Activated T-cell treated with anti-CD3 and anti-CD28 coated beads for 48 hours (primary cell): ENCODE results near the gene ATP1B3.
"Not testable (repeated sequence)": the region's sequence is repeated elsewhere in the genome, so short reads cannot be mapped to it uniquely, and the experiment has no call there.

ENCODE experiments used
- DNase-seq: peaks from one replicate; pipeline ENCODE4 v3.0.0-alpha.2; 2020; ENCODE audit warnings: low read depth

The ATP1B3 gene

DNA sequence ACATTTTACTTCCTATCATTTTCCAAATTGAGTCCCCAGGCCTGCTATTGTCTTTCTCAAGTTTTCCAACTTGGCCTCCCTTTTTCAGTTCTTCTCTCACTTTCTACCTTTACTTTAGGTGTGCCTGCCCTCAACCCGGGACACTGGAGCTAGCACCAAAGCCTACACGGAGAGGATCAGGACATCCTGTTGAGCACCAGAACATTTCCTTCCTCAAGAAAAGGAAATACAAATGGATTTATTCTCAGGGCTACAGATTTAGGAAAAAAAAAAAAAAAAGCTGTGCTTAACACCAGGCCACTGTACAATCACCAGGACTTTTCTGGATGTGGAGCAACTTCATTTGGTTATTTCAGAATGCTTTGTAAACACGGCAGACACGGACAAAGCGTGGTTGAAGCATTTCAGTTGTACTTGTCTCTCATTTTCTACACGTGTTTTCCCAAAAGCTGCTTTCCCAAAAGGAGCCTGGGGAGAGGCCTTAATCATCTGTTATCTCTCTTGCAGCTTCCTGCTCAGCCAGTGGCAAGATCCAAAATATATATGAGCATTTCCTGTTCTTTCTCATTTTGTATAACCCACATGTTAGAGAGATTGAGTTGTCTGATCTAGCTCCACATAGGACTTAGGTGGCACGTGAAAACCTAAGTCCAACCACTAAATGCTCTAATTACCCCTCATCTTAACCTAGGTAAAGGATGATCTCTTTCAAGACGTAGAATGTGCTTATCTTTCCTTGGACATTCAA lies 15.5 kb upstream of the ATP1B3 start:
- DNase-seq: no peak

GRCh38 chr3:141862279-141862816 lies 14.1 kb upstream of the ATP1B3 start:
- DNase-seq: no peak

DNA sequence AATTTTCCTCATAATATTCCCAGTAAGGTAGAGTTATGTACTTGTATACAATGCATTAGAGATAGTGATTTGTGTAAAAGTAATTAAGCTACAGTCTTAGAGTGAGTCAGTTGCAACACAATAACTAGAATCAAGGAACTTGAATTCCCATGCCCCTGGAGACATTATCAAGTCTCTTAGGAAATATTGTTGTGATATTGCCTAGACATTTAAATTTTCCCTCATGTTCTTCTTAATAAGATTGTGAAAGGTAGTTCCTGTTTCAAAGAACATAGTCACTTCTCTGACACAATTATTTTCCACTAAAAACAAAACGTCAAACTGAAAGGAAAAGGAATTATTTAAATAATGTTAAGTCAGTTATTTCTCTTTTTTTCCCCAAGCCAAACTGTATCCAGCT lies 13.0 kb upstream of the ATP1B3 start:
- DNase-seq: no peak

DNA sequence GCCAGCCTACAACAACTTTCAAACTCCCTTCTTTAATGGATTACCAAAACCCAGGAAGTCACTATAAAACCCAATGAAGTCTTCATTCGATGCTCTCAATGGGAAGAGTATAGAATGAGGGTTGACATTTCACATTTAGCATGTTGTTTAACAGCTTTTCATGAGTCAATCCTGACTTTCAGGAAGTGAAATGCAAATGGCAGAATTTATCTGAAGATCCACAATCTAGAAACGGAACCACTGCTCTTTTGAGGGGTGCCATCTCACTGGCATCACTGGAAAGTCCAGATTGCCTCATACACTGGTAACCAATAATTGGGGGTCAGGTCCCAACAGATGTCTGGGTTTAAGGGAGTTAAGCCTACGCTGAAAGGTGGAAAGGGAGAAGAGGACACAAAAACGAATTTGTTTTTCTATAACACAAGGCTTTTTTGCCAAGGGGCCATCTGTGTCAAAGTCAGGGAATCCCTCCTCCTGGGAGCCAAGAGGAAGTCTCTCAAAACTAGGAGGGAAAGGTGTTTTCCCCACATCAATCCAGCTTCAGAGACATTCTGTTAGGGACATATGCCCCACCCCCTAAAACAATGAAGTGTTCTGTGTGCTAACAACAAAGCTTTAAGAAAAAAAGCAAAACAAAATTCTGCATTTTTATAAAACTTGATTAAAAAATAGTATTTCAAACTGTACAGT lies 12.0 kb upstream of the ATP1B3 start:
- no peak for DNase-seq

DNA sequence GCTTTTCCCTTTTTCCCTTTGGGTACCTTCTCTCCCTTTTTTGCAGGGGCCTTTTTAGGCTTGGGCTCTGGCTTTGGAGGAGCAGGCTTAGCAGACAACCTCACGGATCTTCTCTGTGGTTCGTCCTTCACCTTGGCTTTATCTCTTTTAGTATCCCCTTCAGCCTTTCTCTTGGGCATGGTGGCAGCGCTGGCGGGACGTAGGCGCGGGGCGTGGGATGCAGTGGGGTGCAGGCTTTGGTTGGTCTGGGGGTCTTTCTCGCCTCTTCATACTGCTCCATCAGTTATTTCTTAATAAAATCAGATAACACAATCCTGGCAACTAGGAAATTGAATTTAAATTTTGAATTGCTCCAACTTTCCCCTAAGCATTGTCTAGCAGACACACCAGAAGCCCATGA lies 11.3 kb upstream of the ATP1B3 start:
- DNase-seq: no peak

DNA sequence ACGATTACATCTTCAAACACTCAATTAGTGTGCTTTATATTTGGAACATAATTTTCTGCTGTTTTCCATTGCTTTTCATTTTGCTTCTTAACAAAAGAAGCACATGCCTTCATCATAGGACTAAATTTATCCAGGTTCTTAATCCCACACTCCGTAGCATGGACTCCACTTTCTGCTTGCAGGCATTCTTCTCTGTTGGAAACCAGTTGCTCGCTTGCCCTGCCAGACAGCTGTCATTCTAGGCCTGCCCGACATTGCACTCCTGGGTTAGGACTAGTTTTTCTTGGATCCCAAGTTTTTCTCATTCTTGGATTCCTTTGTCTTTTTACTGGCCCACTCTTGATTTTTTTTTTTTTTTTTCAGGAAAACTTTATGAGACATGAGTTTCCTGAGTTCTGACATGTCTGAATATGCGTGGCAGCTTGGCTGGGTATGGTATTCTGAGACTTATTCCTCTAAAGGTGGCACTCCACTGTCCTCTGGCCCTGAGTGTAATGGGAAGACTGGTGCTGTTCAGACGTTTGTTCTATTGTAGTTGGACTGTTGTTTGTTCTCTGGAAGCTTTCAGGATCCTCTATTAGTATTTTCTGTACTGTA lies 6.3 kb upstream of the ATP1B3 start:
- no peak for DNase-seq

- peak; percentile 77 for DNase-seq
Measured at GRCh38 chr3:141875374-141875892, 1.0 kb upstream of the ATP1B3 start.

- no peak for DNase-seq
Measured at GRCh38 chr3:141875893-141876380, 506 bp upstream of the ATP1B3 start.

DNA sequence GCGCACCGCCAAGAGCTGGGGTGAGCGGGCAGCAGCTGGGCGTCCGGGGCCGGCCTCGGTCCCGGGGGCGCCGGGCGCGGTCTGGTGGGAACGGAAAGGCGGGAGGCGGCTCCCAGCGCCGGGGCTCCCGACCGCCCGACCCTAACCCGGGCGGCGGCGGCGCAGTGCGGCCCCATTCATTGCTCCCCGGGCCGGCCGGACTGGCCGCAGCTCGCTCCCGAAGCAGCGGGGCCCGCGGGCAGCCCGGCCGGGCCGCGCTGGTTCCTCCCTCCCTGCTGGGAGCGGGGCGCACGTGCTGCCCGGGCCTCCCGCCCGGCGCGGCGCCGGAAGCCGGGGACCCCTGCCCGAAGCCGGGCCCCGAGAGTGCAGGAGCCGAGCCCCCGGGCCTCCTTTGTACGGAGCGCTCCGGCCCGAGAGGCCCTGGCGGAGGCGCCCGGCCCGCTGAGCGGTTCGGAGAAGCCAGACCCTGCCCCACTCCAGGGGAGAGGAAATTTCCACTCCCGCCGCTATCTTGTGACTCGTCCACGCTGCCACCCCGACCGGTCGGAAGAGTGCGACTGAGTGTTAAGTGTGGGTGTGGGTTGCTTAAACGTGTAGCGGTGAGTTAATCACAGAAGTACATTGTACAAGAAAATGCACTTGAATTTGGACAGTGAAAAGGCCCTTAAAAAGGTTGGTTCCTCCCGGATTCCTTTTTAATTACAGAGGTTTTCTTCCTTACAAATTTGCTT lies 613 bp downstream of the ATP1B3 start:
- peak; percentile 61 for DNase-seq

GRCh38 chr3:141877911-141878310 lies 1.5 kb downstream of the ATP1B3 start:
- DNase-seq: no peak

GRCh38 chr3:141878326-141878725 lies 1.9 kb downstream of the ATP1B3 start:
- no peak for DNase-seq

- DNase-seq: no peak
Measured at GRCh38 chr3:141878817-141879216, 2.4 kb downstream of the ATP1B3 start.

DNA sequence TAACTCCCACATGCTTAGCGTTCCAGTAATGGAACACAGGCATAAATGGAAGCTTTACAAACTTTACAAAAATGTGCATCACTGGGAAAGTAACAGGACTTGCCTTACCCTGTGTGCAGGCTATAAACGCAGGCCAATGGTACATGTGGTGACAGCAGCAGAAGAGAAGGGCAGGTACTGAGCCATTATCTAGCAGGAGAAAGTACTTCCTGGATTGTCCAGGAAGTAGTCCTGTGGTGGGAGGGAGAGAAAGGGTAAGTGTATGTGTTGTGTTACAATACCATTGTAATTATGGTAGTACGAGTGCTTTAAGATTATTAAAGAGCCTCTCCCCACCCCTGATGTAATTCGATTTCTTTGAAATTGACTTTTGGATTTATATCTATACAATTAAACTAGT lies 5.3 kb downstream of the ATP1B3 start:
- DNase-seq: no peak

DNA sequence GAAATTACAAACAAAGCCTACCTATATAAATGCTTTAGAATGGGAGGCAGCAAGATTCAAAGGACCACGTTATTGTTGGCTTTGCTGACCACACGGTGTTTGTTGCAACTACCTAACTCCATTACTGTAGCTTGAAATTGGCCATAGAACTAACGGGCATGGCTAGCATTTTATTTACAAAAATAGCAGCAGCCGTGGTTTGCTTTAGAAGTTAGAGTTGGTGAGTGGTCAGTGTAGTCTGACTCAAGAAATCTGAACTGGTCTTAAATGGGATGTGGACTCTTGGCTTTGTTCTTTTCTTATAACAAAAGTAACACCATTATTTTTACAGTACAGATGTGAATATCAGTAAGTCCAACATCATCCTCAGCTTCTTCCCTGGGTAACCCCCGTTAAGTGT lies 10.6 kb downstream of the ATP1B3 start:
- DNase-seq: no peak

- not testable (repeated sequence) for DNase-seq
Measured at GRCh38 chr3:141888548-141888947, 12.1 kb downstream of the ATP1B3 start.

- DNase-seq: no peak
Measured at GRCh38 chr3:141894524-141895176, 18.2 kb downstream of the ATP1B3 start.

DNA sequence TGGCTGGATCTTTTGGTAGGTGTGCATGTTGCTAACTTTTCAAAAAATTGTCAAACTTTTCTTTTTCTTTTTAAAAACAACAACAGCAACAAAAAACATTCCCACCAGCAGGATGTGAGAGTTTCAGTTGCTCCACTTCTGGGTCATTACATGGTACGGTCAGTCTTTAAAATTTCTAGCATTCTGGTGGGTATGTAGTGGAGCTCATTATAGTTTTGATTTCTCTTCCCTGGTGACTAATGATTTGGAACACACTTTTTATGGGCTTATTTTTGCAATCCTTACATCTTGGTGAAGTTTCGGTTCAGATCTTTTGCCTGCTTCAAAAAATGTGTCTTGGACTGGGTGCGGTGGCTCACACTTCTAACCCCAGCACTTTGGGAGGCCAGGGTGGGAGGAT lies 19.3 kb downstream of the ATP1B3 start:
- DNase-seq: no peak

DNA sequence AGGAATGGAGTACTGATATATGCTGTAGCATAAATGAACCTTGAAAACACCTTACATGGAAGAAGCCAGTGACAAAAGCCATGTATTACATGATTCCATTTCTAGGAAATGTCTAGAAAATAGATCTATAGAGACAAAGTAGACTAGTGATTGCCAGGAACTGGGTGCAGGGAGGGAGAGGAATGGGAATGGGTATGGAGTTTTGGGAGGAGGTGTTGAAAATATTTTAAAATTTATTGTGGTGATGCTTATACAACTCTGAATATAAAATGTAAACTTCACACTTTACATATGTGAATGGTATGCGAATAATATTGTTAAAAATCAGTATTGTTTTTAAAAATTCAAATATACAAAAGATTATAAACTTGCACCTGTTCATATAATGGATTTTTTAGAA lies 22.5 kb downstream of the ATP1B3 start:
- DNase-seq: no peak

DNA sequence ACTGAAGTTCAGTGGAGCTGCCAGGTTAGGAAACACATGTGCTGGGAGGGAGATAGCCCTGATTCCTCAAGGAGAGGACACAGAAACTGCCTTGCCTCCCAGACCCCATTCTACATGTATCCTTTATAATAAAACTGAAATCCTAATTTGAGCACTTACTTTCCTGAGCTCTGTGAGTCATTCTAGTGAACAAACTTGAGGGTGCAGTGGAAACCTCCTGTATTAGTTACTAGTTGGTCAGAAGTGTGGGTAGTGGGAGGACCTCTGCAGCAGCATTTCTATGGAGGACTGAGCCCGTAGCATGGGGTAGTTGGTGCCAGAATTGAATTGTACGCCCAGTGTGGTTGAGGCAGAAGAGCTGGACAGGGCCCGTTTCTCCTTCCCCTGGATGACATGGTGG lies 23.9 kb downstream of the ATP1B3 start:
- no peak for DNase-seq

DNA sequence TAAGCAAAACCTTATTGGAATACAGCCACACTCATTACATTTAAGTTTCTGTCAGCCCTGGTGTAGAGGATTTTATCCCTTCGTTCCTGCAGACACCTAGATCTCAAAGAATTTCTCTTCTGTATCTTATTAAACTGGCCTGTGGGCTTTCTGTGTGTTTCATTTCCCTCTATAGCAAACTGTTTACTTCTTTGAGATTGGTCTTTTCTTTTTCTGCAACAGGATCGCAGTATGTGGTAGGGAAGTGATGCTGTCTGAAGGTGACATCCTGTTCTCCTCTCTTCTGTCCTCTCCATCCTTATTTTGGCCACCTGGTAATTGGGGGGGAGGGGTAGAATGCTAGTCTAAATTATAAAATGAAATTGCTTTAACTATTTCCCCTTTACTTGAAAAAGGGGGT lies 25.5 kb downstream of the ATP1B3 start:
- no peak for DNase-seq

GRCh38 chr3:141904203-141904602 lies 27.8 kb downstream of the ATP1B3 start:
- no peak for DNase-seq

GRCh38 chr3:141905129-141905528 lies 28.7 kb downstream of the ATP1B3 start:
- no peak for DNase-seq
